ENCODE data around the gene OLAH.

DNA sequence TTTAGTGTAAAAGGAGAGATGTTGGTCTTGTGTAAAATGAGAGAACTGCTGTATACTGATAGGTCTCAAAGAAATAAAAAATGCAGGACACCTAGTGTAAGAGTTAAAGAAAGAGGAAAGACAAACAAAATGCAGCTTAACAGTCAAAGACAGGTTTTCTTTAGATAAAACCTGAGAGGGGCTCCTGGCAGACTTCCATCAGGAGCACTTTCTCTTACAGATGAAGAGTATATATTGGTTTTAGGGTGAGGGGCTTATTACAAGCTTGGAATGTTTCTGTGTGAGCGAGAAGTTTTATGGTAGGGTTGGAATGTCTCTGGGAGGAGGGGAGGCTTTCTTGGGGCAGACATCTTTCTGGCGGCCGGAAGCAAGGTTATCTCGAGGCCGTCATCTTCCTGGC, 28.6 kb downstream of the OLAH start:
- no peak for TF ChIP-seq CTCF (IDR thresholded peaks at IDR 0.05)
- no peak for TF ChIP-seq EP300 (IDR thresholded peaks at IDR 0.05)
